ENCODE data around the gene PAN2.
"Not testable (repeated sequence)": the region's sequence is repeated elsewhere in the genome, so short reads cannot be mapped to it uniquely, and the experiment has no call there.

PAN2 gene

DNA sequence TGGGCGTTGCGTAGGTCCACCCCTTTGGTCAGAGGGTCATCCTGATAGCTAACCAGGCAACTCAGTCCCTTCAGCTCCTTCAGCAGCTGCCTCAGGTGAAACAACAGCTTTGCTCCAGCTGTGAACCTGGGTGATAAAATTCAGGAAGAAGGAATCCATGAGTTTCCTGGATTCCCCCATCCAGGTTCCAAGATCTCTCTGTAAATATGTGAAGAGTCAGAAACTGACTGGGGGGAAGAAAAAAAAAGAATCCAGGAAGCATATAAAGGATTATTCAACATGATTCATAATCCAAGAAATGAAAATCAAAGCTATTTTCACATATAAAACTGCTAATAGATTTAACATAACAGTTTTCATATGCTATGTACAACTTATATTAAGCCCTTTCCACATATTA, 17.5 kb upstream of the PAN2 start:
- no peak overlapping the region for H3K4me3 ChIP-seq (ENCODE audit: low read depth, low read length)
- TF ChIP-seq, protein P1, sequence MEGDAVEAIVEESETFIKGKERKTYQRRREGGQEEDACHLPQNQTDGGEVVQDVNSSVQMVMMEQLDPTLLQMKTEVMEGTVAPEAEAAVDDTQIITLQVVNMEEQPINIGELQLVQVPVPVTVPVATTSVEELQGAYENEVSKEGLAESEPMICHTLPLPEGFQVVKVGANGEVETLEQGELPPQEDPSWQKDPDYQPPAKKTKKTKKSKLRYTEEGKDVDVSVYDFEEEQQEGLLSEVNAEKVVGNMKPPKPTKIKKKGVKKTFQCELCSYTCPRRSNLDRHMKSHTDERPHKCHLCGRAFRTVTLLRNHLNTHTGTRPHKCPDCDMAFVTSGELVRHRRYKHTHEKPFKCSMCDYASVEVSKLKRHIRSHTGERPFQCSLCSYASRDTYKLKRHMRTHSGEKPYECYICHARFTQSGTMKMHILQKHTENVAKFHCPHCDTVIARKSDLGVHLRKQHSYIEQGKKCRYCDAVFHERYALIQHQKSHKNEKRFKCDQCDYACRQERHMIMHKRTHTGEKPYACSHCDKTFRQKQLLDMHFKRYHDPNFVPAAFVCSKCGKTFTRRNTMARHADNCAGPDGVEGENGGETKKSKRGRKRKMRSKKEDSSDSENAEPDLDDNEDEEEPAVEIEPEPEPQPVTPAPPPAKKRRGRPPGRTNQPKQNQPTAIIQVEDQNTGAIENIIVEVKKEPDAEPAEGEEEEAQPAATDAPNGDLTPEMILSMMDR (IDR thresholded peaks at IDR 0.05; ENCODE audit: low read depth, low read length), result no peak

DNA sequence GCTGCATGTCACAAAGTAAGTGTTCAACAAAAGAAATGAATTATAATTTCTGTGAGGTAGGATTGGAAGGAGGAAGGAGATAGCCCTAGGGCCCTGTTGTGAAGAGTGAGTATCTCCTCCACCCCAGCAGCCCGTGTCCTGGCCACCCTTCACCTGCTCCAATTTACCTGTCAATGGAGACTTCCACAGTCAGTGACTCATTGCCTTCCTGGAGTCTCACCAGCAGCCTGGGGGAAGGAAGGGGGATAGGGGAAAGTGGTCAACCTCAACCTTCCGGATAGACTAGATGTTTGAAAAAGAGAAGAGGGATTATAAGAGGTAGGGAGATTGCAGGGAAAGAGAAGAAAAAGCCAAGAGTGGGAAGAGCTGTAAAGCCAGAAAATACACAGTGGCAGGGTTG, 16.9 kb upstream of the PAN2 start:
- TF ChIP-seq, protein P1 (IDR thresholded peaks at IDR 0.05; ENCODE audit: low read depth, low read length), result no peak
- no peak overlapping the region for H3K4me3 ChIP-seq (ENCODE audit: low read depth, low read length)

DNA sequence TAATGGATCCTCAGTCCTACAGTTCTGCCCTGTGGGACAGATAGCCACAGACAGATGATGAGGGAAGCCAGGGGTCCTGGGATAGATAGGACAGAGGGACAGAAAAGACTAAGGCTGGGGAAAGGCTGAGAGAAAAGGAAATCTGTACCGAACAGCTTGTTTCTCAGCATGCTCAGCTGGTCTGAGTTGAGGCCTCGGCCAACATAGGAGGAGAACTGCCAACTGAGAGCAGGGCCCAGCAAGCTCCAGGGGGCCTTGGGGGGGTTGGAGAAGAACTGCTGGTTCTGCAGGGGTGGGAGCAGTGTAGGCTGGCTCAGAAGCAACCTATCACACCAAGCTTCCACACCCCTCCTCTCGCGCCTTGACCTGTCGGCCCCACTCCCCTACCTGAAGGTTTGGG, 15.0 kb upstream of the PAN2 start:
- no peak overlapping the region for H3K4me3 ChIP-seq (ENCODE audit: low read depth, low read length)
- TF ChIP-seq, protein P1 (IDR thresholded peaks at IDR 0.05; ENCODE audit: low read depth, low read length), result no peak

DNA sequence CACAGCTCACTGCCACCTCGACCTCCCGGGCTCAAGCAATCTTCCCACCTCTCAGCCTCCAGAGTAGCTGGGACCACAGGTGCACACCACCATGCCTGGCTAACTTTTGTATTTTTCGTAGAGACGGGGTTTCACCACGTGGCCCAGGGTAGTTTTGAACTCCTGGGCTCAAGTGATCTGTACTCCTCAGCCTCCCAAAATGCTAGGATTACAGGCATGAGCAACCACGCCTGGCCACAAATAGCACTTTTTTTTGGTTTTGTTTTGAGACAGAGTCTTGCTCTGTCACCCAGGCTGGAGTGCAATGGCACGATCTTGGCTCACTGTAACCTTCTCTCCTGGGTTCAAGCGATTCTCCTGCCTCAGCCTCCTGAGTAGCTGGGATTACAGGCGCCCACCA, 13.5 kb upstream of the PAN2 start:
- H3K4me3 ChIP-seq (ENCODE audit: low read depth, low read length), result not testable (repeated sequence)

DNA sequence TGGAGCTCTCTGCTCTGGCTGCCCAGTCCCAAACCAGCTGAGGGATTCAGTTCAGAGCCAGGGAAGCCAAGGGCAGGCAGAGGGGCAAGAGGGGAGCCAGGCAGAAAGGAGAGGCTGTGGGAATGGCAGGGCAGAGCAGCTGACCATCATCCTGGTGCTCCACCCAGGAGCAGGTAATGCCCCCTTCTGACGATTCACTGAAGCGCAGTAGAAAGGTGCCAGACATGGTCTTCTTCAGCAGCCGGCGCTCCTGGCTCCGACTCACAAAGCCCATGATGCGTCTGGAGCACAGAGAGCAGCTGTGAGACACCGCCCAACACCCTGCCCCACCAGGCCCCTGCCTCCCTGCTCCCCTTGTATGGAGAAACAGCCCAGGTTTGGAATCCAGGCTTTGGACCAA, 12.9 kb upstream of the PAN2 start:
- TF ChIP-seq, protein P1 (IDR thresholded peaks at IDR 0.05; ENCODE audit: low read depth, low read length), result no peak
- H3K4me3 ChIP-seq (ENCODE audit: low read depth, low read length), result no peak overlapping the region

DNA sequence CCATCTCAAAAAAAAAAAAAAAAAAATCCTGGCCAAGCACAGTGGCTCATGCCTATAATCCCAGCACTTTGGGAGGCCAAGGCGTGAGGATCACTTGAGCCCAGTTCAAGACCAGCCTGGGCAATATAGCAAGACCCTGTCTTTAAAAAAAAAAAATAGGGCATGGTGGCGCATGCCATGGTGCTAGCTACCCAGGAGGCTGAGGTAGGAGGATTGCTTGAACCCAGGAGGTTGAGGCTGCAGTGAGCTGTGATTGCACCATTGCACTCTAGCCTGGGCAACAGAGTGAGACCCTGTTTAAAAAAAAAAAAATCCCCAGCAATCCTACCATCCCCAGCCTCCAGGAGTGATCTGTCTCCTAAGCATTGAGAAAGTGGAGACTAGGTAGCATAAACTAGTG, 8.5 kb upstream of the PAN2 start:
- H3K4me3 ChIP-seq (ENCODE audit: low read depth, low read length), result not testable (repeated sequence)

DNA sequence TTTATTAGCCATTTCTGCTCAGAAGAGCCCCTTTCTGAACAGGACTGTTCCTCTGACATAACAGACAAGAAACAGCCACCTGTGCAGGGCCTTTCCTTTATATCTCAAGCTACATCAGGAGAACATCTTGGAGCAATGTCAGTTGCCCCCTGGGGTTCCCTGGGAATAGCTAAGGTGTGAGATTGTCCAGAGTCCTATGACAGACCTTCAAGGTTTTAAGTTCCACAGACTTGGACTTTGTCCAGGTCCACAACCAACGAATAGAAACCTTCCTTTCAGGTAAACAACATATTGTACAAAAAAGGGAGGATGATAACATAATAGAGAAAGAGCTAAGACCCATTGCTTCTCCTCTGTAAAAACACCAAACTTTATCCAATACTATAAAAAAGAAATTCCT, 7.8 kb upstream of the PAN2 start:
- TF ChIP-seq, protein P1 (IDR thresholded peaks at IDR 0.05; ENCODE audit: low read depth, low read length), result no peak
- no peak overlapping the region for H3K4me3 ChIP-seq (ENCODE audit: low read depth, low read length)

DNA sequence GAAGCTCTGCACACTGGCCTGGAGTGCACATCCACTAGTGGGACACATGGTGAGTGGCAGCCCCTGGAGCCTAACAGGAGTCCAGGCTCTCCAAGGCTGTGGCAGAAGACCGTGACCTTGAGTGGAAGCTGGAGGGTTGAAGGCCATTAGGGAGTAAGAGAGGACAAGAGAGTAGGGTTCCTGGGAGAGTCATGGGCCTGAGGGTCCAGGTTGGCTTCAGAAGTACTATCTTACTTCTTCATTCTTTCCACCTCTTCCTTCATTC, 5.3 kb upstream of the PAN2 start:
- H3K4me3 ChIP-seq (ENCODE audit: low read depth, low read length), result no peak overlapping the region
- TF ChIP-seq, protein P1 (IDR thresholded peaks at IDR 0.05; ENCODE audit: low read depth, low read length), result no peak
